ENCODE results near the gene PCBP3.
A peak's percentile ranks its signal among the peaks of the same experiment; 100 is the strongest.

The PCBP3 gene

GRCh38 chr21:45818276-45818903 lies 174.9 kb downstream of the PCBP3 start:
- no peak for DNase-seq

GRCh38 chr21:45818904-45819285 lies 175.4 kb downstream of the PCBP3 start:
- no peak for DNase-seq

GRCh38 chr21:45819478-45820170 lies 176.1 kb downstream of the PCBP3 start:
- DNase-seq = no peak

GRCh38 chr21:45820171-45821091 lies 176.9 kb downstream of the PCBP3 start:
- DNase-seq = peak; percentile 41

GRCh38 chr21:45821315-45821962 lies 177.9 kb downstream of the PCBP3 start:
- no peak for DNase-seq

- DNase-seq = no peak
These were observed 178.5 kb downstream of the PCBP3 start for GRCh38 chr21:45821998-45822397.

GRCh38 chr21:45822429-45823099 lies 179.0 kb downstream of the PCBP3 start:
- DNase-seq = no peak

- DNase-seq = no peak
These were observed 179.7 kb downstream of the PCBP3 start for GRCh38 chr21:45823100-45823681.

GRCh38 chr21:45824546-45825215 lies 181.2 kb downstream of the PCBP3 start:
- DNase-seq = no peak

GRCh38 chr21:45825219-45825618 lies 181.7 kb downstream of the PCBP3 start:
- no peak for DNase-seq

GRCh38 chr21:45826676-45827301 lies 183.3 kb downstream of the PCBP3 start:
- DNase-seq = no peak

- no peak for DNase-seq
These were observed 183.8 kb downstream of the PCBP3 start for GRCh38 chr21:45827302-45827692.

- no peak for DNase-seq
These were observed 184.5 kb downstream of the PCBP3 start for GRCh38 chr21:45827881-45828579.

- no peak for DNase-seq
These were observed 185.3 kb downstream of the PCBP3 start for GRCh38 chr21:45828580-45829570.

- no peak for DNase-seq
These were observed 186.1 kb downstream of the PCBP3 start for GRCh38 chr21:45829668-45830067.

- DNase-seq = no peak
These were observed 186.7 kb downstream of the PCBP3 start for GRCh38 chr21:45830221-45830640.

GRCh38 chr21:45830720-45831366 lies 187.3 kb downstream of the PCBP3 start:
- DNase-seq = no peak

GRCh38 chr21:45831991-45832740 lies 188.6 kb downstream of the PCBP3 start:
- DNase-seq = no peak
